GM12878 (cell line): Measurements from ENCODE around the gene GFRA4. TPM values are rescaled to one million over a fixed set of nuclear protein-coding genes. Genes with fewer than 3 reads are reported as not detected.

Experiments
- ATAC-seq: fragments of 200-7000 bp; cut with Tn5 transposase; 3 replicates; pipeline ENCODE4 v1.9.1; 2020; ENCODE audit warnings: mild to moderate bottlenecking, moderate library complexity
- BruUV-seq: library from RNA; stranded (reverse); fragments of 400-500 nt; replicated peaks from 2 replicates; lab custom pipeline; 2021; lab: Mats Ljungman, UMichigan
- CTCF ChIA-PET: fragments of 300-600 bp; sonication (Branson Sonifier 250); formaldehyde crosslinking; extraction: SDS; loops from one replicate; lab custom pipeline; 2021; ENCODE audit warnings: inconsistent platforms; lab: Yijun Ruan, JAX
- POLR2A ChIA-PET: fragments of 350-600 bp; formaldehyde crosslinking; extraction: SDS; loops from one replicate; lab custom pipeline; 2021; ENCODE audit warnings: inconsistent platforms; lab: Charles Lee
- RAD21 ChIA-PET: fragments of 300-600 bp; sonication (Branson Sonifier 250); formaldehyde crosslinking; loops from one replicate; lab custom pipeline; 2023; ENCODE audit warnings: antibody characterized with exemption; ENCODE audit not compliant: unreplicated experiment; lab: Charles Lee
- SMC1A ChIA-PET: fragments of 300-600 bp; sonication (Branson Sonifier 250); formaldehyde crosslinking; loops from one replicate; lab custom pipeline; 2023; ENCODE audit not compliant: unreplicated experiment, uncharacterized antibody; lab: Charles Lee
- DNase-seq: peaks from one replicate; pipeline ENCODE4 v3.0.0-alpha.2; 2011; ENCODE audit warnings: low read depth, low spot score
- FAIRE-seq: peaks from 3 replicates; lab custom pipeline; 2011; peaks lifted over from hg19 to GRCh38; lab: Jason Lieb, UNC
- H2AFZ ChIP-seq: 2 replicates; pipeline ENCODE4 v1.6.0; 2011; ENCODE audit warnings: low read depth, low read length, control low read depth; ENCODE audit not compliant: control insufficient read depth
- H3K27ac ChIP-seq: 2 replicates; pipeline ENCODE4 v1.5.1; 2011; ENCODE audit warnings: control low read depth; ENCODE audit not compliant: control insufficient read depth, insufficient read depth
- H3K27me3 ChIP-seq, 2 experiments: replicated peaks in 1 of 2; 2 replicates each; pipeline versions ENCODE4 v1.6.0 to v1.6.1; 2011; ENCODE audit warnings: low read length in 1 of 2; ENCODE audit not compliant: control insufficient read depth in 2 of 2, insufficient read depth in 2 of 2
- H3K36me3 ChIP-seq, 2 experiments: 2 replicates each; pipeline ENCODE4 v1.5.1; 2011; ENCODE audit warnings: low read length in 1 of 2; ENCODE audit not compliant: control insufficient read depth in 2 of 2, insufficient read depth in 2 of 2
- H3K4me1 ChIP-seq: 2 replicates; pipeline ENCODE4 v1.6.1; 2011; ENCODE audit warnings: mild to moderate bottlenecking, low read length, moderate library complexity, mixed read lengths; ENCODE audit not compliant: control insufficient read depth, insufficient read depth
- H3K4me2 ChIP-seq: 2 replicates; pipeline ENCODE4 v1.6.0; 2011; ENCODE audit warnings: control low read depth; ENCODE audit not compliant: control insufficient read depth, insufficient read depth
- H3K4me3 ChIP-seq: fragments of 200-600 bp; sonication (generic); 2 replicates; pipeline ENCODE4 v1.5.1; 2016
- H3K79me2 ChIP-seq: 2 replicates; pipeline ENCODE4 v1.6.0; 2011; ENCODE audit warnings: low read length; ENCODE audit not compliant: control insufficient read depth, insufficient read depth
- H3K9ac ChIP-seq: 2 replicates; pipeline ENCODE4 v1.8.0; 2011; ENCODE audit warnings: low read length, control low read depth, mixed read lengths; ENCODE audit not compliant: control insufficient read depth, insufficient read depth
- H3K9me3 ChIP-seq: replicated peaks from 3 replicates; pipeline ENCODE4 v1.5.1; 2011; ENCODE audit warnings: mild to moderate bottlenecking, low read length; ENCODE audit not compliant: control insufficient read depth, insufficient read depth
- H4K20me1 ChIP-seq: 2 replicates; pipeline ENCODE4 v1.6.0; 2011; ENCODE audit not compliant: control insufficient read depth, insufficient read depth
- CEBPZ ChIP-seq: fragments of 150-350 bp; IDR thresholded peaks from 2 replicates; pipeline ENCODE4 v1.6.1; 2016; ENCODE audit warnings: low read depth, low read length
- E2F4 ChIP-seq: IDR thresholded peaks from 2 replicates; pipeline ENCODE4 v1.6.1; 2012; ENCODE audit warnings: low read depth, low read length, improper control_type of control experiment
- HDGF ChIP-seq: fragments of 450-650 bp; IDR thresholded peaks from 2 replicates; pipeline ENCODE4 v1.6.1; 2016; ENCODE audit warnings: antibody characterized with exemption
- IRF3 ChIP-seq: fragments of 450-650 bp; IDR thresholded peaks from 2 replicates; pipeline ENCODE4 v1.6.1; 2014; ENCODE audit warnings: mild to moderate bottlenecking
- IRF5 ChIP-seq: fragments of 450-650 bp; IDR thresholded peaks from 2 replicates; pipeline ENCODE4 v1.6.1; 2017; ENCODE audit warnings: borderline replicate concordance
- SMAD1 ChIP-seq: fragments of 450-650 bp; IDR thresholded peaks from 2 replicates; pipeline ENCODE4 v1.6.1; 2018; ENCODE audit warnings: mild to moderate bottlenecking, low read depth; ENCODE audit not compliant: partially characterized antibody
- SMAD5 ChIP-seq: IDR thresholded peaks from 2 replicates; pipeline ENCODE4 v1.6.1; 2016; ENCODE audit warnings: antibody characterized with exemption, low read depth
- ZBTB11 ChIP-seq: fragments of 450-650 bp; formaldehyde crosslinking; IDR thresholded peaks from 2 replicates; pipeline ENCODE4 v1.5.0; 2022; ENCODE audit warnings: mild to moderate bottlenecking, missing genetic modification characterization
- ZNF274 ChIP-seq: IDR thresholded peaks from one replicate; pipeline ENCODE4 v1.8.0; 2011; ENCODE audit not compliant: insufficient read length, insufficient read depth
- WGBS: methylation state at CpG from one replicate; pipeline ENCODE4 v1.1.6; 2016; ENCODE audit warnings: low lambda C conversion rate; ENCODE audit not compliant: insufficient replicate concordance, insufficient coverage; ENCODE audit errors: missing lambda C conversion rate; 5-methylcytosine and 5-hydroxymethylcytosine counted together
- in situ Hi-C: fragments of 300-500 bp; cut with MboI; formaldehyde crosslinking; loops from 9 replicates; pipeline ENCODE4 v1.14.3; 2018; ENCODE audit warnings: mixed read lengths
- intact Hi-C: fragments of 100-400 bp; cut with micrococcal nuclease; formaldehyde crosslinking; loops from one replicate; pipeline ENCODE4 v1.14.2; 2022; ENCODE audit not compliant: unreplicated experiment
- polyA plus RNA-seq, 11 experiments: library from polyadenylated mRNA; depleted of rRNA in 4 of 11; unstranded in 6 of 11; stranded (reverse) in 5 of 11; fragments of >200 nt; fragmentation: Nextera tagmentation in 4 of 11; fragmentation: Illumina TruSeq in 1 of 11; extraction: Ambion mirVana in 4 of 11; extraction: Trizol in 1 of 11; gene quantifications; 1 replicate in 1 of 11; 2 replicates in 10 of 11; pipeline versions ENCODE4 v1.2.1 to v1.2.3, GENCODE V29; 2011 to 2016; ENCODE audit warnings: inconsistent platforms in 2 of 11, missing spikeins in 2 of 11, low read depth in 1 of 11
- total RNA-seq, 4 experiments: library from RNA; depleted of rRNA in 3 of 4; stranded (reverse); fragments of >200 nt in 3 of 4; fragmentation: Illumina TruSeq in 1 of 4; extraction: Trizol in 1 of 4; gene quantifications; 2 replicates each; pipeline versions ENCODE4 v1.2.1 to v1.2.3, GENCODE V29; 2013 to 2021

Gene GFRA4
- total and polyA plus RNA-seq, 10 of the 15 experiments (the other 5 are each of a cell fraction or from before 2014, with no cell fraction given), result 0.04 TPM; not detected in 9

GRCh38 chr20:3648951-3649350 lies 14.2 kb downstream of the GFRA4 start:
- H3K4me1 ChIP-seq, result no peaks in the 10 kb centered on the region
- no peak overlapping the region for H3K9ac ChIP-seq
- DNase-seq, result no peak
- no TSS peak for BruUV-seq
- H3K4me3 ChIP-seq, result no peak overlapping the region
- no peak overlapping the region for H3K4me2 ChIP-seq
- no peaks in the 10 kb centered on the region for H3K79me2 ChIP-seq
- H4K20me1 ChIP-seq, result no peaks in the 10 kb centered on the region
- no peaks in the 10 kb centered on the region for H3K9me3 ChIP-seq
- H2AFZ ChIP-seq, result no peak overlapping the region
- peaks cover 0 to 3% of the 10 kb centered on the region in 2 experiments; a peak in 2 of 4 replicates for H3K36me3 ChIP-seq
- WGBS, result 96% methylated on average over 9 of the region's 9 CpGs
- CTCF ChIA-PET, result no interaction called here
- in situ Hi-C loops, result no loop called here
- POLR2A ChIA-PET, result interaction anchor here (0.6 kb wide), 1 partner anchor 12 kb away, joined by 3 read pairs; no protein-coding TSS in a partner anchor
- SMC1A ChIA-PET, result no interaction called here
- no peak for ATAC-seq
- no peaks in the 10 kb centered on the region for H3K27me3 ChIP-seq
- RAD21 ChIA-PET, result no interaction called here
- intact Hi-C loops, result no loop called here
- no peak for FAIRE-seq
- H3K27ac ChIP-seq, result no peak overlapping the region
- TF ChIP-seq HDGF (no peak), SMAD5 (no peak), IRF5 (no peak), IRF3 (no peak), CEBPZ (no peak), ZNF274 (no peak), ZBTB11 (no peak), E2F4 (no peak), SMAD1 (no peak)
